Activated CD4-positive, alpha-beta T cell treated with anti-CD3 and anti-CD28 coated beads, Interleukin-2, amount 10 ng/mL, durations not matched to agents 7 days and 5 days (primary cell): ENCODE measurements around the gene PHF1. TPM values are rescaled to one million over a fixed set of nuclear protein-coding genes. Genes with fewer than 3 reads are reported as not detected.

Experiments
- CTCF ChIA-PET: fragments of 350-600 bp; sonication (Branson Sonifier 250); formaldehyde crosslinking; loops from one replicate; lab custom pipeline; 2021; ENCODE audit warnings: antibody characterized with exemption; lab: Charles Lee
- POLR2A ChIA-PET: fragments of 350-600 bp; sonication (Branson Sonifier 250); formaldehyde crosslinking; loops from one replicate; lab custom pipeline; 2021; ENCODE audit warnings: antibody characterized with exemption; lab: Charles Lee
- DNase-seq: peaks from one replicate; pipeline ENCODE4 v3.0.0-alpha.2; 2020
- H3K27ac Mint-ChIP-seq: one replicate; pipeline ENCODE4 v1.8.0; 2021; ENCODE audit warnings: mild to moderate bottlenecking, moderate library complexity, mixed read lengths
- H3K27me3 Mint-ChIP-seq: one replicate; pipeline ENCODE4 v1.8.0; 2021; ENCODE audit warnings: mixed read lengths
- H3K36me3 Mint-ChIP-seq: one replicate; pipeline ENCODE4 v1.8.0; 2021; ENCODE audit warnings: low read depth, mixed read lengths
- H3K4me1 Mint-ChIP-seq: one replicate; pipeline ENCODE4 v1.8.0; 2021; ENCODE audit warnings: mixed read lengths
- H3K4me3 Mint-ChIP-seq: one replicate; pipeline ENCODE4 v1.8.0; 2021; ENCODE audit warnings: mild to moderate bottlenecking, moderate library complexity, mixed read lengths
- H3K9me3 Mint-ChIP-seq: one replicate; pipeline ENCODE4 v1.8.0; 2021; ENCODE audit warnings: mixed read lengths
- total RNA-seq, 2 experiments: library from RNA; stranded (reverse); gene quantifications; one replicate each; pipeline ENCODE4 v1.2.3, GENCODE V29; 2021

The PHF1 gene
- total RNA-seq, 2 experiments from 2014 or later: 34.2 to 37.7 TPM

DNA sequence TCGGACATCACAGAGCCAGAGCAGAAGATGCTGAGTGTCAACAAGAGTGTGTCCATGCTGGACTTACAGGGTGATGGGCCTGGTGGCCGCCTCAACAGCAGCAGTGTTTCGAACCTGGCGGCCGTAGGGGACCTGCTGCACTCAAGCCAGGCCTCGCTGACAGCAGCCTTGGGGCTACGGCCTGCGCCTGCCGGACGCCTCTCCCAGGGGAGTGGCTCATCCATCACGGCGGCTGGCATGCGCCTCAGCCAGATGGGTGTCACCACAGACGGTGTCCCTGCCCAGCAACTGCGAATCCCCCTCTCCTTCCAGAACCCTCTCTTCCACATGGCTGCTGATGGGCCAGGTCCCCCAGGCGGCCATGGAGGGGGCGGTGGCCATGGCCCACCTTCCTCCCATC lies 32.2 kb downstream of the PHF1 start:
- Mint-ChIP-seq H3K4me3 (no peak overlapping the region), H3K36me3 (peaks cover 40% of the 10 kb centered on the region), H3K9me3 (no peaks in the 10 kb centered on the region), H3K4me1 (no peaks in the 10 kb centered on the region), H3K27me3 (no peaks in the 10 kb centered on the region), H3K27ac (no peak overlapping the region)
- ChIA-PET CTCF (no interaction called here), POLR2A (no interaction called here)
- no peak for DNase-seq

DNA sequence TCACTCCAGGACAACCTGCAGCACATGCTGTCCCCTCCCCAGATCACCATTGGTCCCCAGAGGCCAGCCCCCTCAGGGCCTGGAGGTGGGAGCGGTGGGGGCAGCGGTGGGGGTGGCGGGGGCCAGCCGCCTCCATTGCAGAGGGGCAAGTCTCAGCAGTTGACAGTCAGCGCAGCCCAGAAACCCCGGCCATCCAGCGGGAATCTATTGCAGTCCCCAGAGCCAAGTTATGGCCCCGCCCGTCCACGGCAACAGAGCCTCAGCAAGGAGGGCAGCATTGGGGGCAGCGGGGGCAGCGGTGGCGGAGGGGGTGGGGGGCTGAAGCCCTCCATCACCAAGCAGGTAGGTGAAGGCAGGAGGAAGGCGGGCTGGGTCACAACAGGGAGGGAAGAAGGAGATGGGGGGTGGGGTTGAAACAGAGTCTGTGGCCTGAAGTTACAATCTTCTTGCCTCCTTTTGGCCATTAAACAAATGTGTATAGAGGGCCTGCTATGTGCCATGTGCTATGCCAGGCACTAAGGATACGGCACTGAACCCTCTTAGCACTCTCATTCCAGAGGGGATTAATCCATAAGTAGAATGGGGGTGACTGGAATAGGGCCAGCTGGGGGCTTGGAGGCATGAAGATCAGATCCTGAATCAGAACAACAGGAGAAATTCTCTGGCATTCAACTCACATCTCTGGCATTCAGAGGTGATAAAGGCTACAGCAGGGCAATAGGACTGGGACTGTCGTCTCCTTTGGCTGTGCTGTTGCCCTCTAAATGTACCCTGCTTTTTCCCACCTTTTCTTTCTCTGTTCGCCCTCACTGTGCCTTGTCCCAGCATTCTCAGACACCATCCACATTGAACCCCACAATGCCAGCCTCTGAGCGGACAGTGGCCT lies 33.0 kb downstream of the PHF1 start:
- Mint-ChIP-seq H3K36me3 (peaks cover 41% of the 10 kb centered on the region), H3K9me3 (no peaks in the 10 kb centered on the region), H3K27ac (no peak overlapping the region), H3K4me1 (no peaks in the 10 kb centered on the region), H3K4me3 (no peak overlapping the region), H3K27me3 (no peaks in the 10 kb centered on the region)
- DNase-seq: no peak
- ChIA-PET CTCF (interaction anchor here (1.2 to 2.1 kb wide), 3 partner anchors 10 to 18 kb away, joined by 3 to 7 read pairs (median 6); partner anchors contain the start of gene ZBTB9), POLR2A (no interaction called here)

DNA sequence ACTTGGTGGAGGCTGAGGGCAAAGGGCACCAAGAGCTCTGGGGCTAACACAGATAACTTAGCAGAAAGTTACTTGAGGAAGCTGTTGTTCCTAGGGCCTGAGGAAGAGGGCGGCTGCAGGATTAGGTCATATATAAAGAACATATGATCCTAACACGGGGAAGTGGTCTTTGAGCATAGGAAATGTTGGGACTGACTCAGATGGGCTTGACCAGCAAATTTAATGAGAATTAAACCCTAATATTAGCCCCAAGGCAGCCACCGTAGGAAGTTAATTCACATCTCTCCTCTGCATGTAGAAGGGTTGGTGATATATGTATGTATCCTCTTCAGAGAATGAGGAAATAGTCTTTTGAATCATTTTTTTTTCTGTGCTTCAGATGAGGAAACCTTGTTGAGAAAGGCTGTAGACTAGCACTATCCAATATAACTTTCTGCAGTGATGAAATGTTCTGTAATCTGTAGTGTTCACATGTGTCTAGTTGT lies 34.3 kb downstream of the PHF1 start:
- DNase-seq: no peak
- POLR2A ChIA-PET: no interaction called here
- Mint-ChIP-seq H3K27me3 (no peaks in the 10 kb centered on the region), H3K9me3 (no peaks in the 10 kb centered on the region), H3K36me3 (peaks cover 41% of the 10 kb centered on the region), H3K4me1 (no peaks in the 10 kb centered on the region), H3K4me3 (no peak overlapping the region), H3K27ac (peak overlapping the region; percentile 33)
- CTCF ChIA-PET: interaction anchor here (1.2 to 2.1 kb wide), 3 partner anchors 9 to 19 kb away, joined by 3 to 7 read pairs (median 6); partner anchors contain the start of gene ZBTB9

- Mint-ChIP-seq H3K4me3 (no peak overlapping the region), H3K9me3 (no peaks in the 10 kb centered on the region), H3K36me3 (peaks cover 40% of the 10 kb centered on the region), H3K4me1 (peaks cover 1% of the 10 kb centered on the region), H3K27ac (no peak overlapping the region), H3K27me3 (no peaks in the 10 kb centered on the region)
- POLR2A ChIA-PET: interaction anchor here (0.6 kb wide), 1 partner anchor 23 kb away, joined by 3 read pairs; no protein-coding TSS in a partner anchor
- CTCF ChIA-PET: interaction anchor here (1.0 to 1.1 kb wide), 2 partner anchors 9 kb away, joined by 3 read pairs; no protein-coding TSS in a partner anchor
- no peak for DNase-seq
Observed at GRCh38 chr6:33446356-33446755, 35.5 kb downstream of the PHF1 start.

DNA sequence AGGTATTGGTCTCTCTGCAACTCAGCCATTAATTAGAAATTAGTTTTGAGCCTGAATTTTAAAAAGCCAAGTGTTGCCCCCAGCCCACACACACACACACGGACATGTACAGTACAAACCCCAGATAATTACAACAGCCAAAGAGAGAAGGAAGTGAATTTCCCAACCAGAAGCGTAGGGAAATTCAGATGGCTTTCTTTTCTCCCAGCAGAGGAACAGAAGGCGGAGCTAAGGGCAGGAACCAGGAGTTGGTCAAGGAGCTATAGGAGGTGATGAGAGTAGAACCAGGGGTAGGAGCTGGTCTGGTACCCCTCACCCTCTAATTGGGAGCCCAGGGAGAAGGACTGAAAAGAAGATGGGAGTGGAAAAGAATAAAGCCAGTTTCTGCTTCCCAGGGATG lies 39.6 kb downstream of the PHF1 start:
- Mint-ChIP-seq H3K4me1 (peaks cover 26% of the 10 kb centered on the region), H3K27me3 (no peaks in the 10 kb centered on the region), H3K27ac (no peak overlapping the region), H3K9me3 (no peaks in the 10 kb centered on the region), H3K36me3 (peaks cover 29% of the 10 kb centered on the region), H3K4me3 (no peak overlapping the region)
- ChIA-PET POLR2A (no interaction called here), CTCF (interaction anchor here (0.5 to 1.8 kb wide), 2 partner anchors 10 to 116 kb away, joined by 3 to 4 read pairs; no protein-coding TSS in a partner anchor)
- no peak for DNase-seq

- Mint-ChIP-seq H3K4me3 (peak overlapping the region; percentile 14), H3K4me1 (peaks cover 27% of the 10 kb centered on the region), H3K27ac (no peak overlapping the region), H3K27me3 (no peaks in the 10 kb centered on the region), H3K9me3 (no peaks in the 10 kb centered on the region), H3K36me3 (peaks cover 31% of the 10 kb centered on the region)
- ChIA-PET CTCF (no interaction called here), POLR2A (no interaction called here)
- DNase-seq: no peak
Observed at GRCh38 chr6:33451606-33452005, 40.8 kb downstream of the PHF1 start.

DNA sequence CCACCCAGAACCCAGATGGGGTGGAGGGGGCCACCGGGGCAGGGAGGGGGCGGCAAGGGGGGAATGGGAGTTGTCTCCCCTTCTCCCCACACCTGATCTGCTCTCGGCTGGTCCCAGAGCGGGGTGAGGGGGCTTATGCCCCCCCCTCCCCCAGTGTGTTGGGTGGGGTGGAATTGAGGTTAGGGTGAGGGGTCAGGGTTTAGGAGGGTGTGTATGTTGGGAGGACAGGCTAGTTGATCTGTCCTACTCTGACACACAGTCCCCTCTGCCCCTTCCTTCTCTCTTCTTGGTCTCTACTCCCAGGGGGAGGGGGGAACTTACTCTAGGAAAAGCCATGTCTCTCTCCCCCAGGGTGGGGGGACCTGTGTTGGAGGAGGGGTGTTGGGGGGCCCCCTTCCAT lies 41.7 kb downstream of the PHF1 start:
- peak overlapping the region; percentile 31 for H3K27ac Mint-ChIP-seq
- H3K36me3 Mint-ChIP-seq: peaks cover 32% of the 10 kb centered on the region
- H3K9me3 Mint-ChIP-seq: no peaks in the 10 kb centered on the region
- no peaks in the 10 kb centered on the region for H3K27me3 Mint-ChIP-seq
- CTCF ChIA-PET: no interaction called here
- no peak for DNase-seq
- no peak overlapping the region for H3K4me3 Mint-ChIP-seq
- POLR2A ChIA-PET: no interaction called here
- H3K4me1 Mint-ChIP-seq: peaks cover 27% of the 10 kb centered on the region

GRCh38 chr6:33453393-33454008 lies 42.7 kb downstream of the PHF1 start:
- Mint-ChIP-seq H3K27me3 (no peaks in the 10 kb centered on the region), H3K4me1 (peaks cover 27% of the 10 kb centered on the region), H3K27ac (peak overlapping the region; percentile 90), H3K4me3 (peak overlapping the region; percentile 91), H3K36me3 (peaks cover 25% of the 10 kb centered on the region), H3K9me3 (no peaks in the 10 kb centered on the region)
- DNase-seq: no peak
- ChIA-PET POLR2A (interaction anchor here (0.9 kb wide), 1 partner anchor 167 kb away, joined by 3 read pairs; no protein-coding TSS in a partner anchor), CTCF (interaction anchor here (1.1 to 1.8 kb wide), 3 partner anchors 9 to 316 kb away, joined by 3 to 7 read pairs (median 7); no protein-coding TSS in a partner anchor)

DNA sequence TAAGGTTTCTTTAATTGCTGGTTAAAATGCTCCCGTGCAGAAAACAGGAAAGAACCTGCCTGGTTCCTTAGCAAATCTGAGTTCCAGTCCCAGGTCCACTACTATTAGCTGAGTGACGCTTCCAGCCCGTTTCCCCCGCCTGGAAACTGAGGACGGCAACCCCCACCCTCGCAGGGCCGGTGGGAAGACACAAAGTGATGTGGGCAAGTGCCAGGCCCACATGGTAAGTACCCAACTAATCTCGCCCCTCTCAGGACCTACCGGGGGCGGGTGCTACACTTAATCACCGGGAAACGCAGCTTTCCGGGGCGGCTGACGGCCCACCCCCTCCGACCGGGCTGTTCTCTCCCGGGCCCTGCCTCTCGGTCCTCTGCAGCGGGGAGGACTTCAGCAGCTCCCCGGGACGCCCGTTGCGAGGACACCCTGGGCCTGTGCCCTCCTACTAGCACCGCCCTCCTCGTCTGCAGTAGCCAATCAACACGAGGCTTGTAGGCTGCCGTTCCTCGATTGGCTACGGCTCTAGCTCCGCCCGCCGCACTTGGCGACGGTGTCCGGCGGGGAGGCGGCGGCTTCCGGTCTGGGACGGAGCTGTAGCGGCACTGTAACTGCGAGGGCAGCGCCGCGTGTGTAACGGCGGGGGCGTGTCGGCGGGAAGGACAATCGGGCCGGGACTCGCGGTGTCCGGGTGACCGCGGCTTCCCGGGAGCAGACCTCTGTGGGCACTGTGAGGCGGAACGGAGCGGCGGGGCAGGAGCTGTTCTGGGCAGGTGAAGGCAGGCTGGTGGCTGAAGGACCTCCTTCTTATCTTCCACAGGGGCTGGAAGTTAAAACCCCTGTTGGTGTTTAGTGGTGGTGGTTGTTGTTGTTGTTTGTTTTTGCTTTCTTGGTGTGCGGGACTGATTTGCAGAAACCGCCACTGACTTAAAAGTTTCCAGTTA lies 43.5 kb downstream of the PHF1 start, which contains the start of gene ZBTB9:
ZBTB9 (plus strand) TSS at position 568 of the 938 bp plus-strand sequence. CDS start 525 bp downstream, outside the sequence.
- Mint-ChIP-seq H3K27ac (peak within 1 kb of the TSS; percentile 90), H3K36me3 (peaks cover 18% of the 10 kb centered on the region), H3K27me3 (no peaks in the 10 kb centered on the region), H3K9me3 (no peaks in the 10 kb centered on the region), H3K4me3 (peak within 1 kb of the TSS; percentile 91), H3K4me1 (peaks cover 27% of the 10 kb centered on the region)
- peak; percentile 97 for DNase-seq
- ChIA-PET POLR2A (interaction anchor here (0.5 to 1.0 kb wide), 4 partner anchors 14 to 166 kb away, joined by 3 to 9 read pairs (median 4); no protein-coding TSS in a partner anchor), CTCF (interaction anchor here (0.8 to 1.8 kb wide), 10 partner anchors 7 to 315 kb away, joined by 3 to 7 read pairs (median 4); partner anchors contain the start of gene UQCC2)

GRCh38 chr6:33455051-33455450 lies 44.2 kb downstream of the PHF1 start:
- Mint-ChIP-seq H3K9me3 (no peaks in the 10 kb centered on the region), H3K36me3 (peaks cover 17% of the 10 kb centered on the region), H3K4me1 (peaks cover 27% of the 10 kb centered on the region), H3K27ac (peak overlapping the region; percentile 90), H3K4me3 (peak overlapping the region; percentile 91), H3K27me3 (no peaks in the 10 kb centered on the region)
- ChIA-PET CTCF (interaction anchor here (0.8 to 1.8 kb wide), 6 partner anchors 8 to 44 kb away, joined by 3 to 7 read pairs (median 6); no protein-coding TSS in a partner anchor), POLR2A (interaction anchor here (0.5 to 1.0 kb wide), 2 partner anchors 14 to 79 kb away, joined by 3 to 9 read pairs; no protein-coding TSS in a partner anchor)
- no peak for DNase-seq

GRCh38 chr6:33456156-33456555 lies 45.3 kb downstream of the PHF1 start:
- peaks cover 27% of the 10 kb centered on the region for H3K4me1 Mint-ChIP-seq
- no peaks in the 10 kb centered on the region for H3K9me3 Mint-ChIP-seq
- H3K27me3 Mint-ChIP-seq: no peaks in the 10 kb centered on the region
- DNase-seq: no peak
- H3K27ac Mint-ChIP-seq: no peak overlapping the region
- ChIA-PET CTCF (interaction anchor here (0.9 kb wide), 1 partner anchor 34 kb away, joined by 3 read pairs; no protein-coding TSS in a partner anchor), POLR2A (interaction anchor here (0.6 kb wide), 1 partner anchor 195 kb away, joined by 3 read pairs; no protein-coding TSS in a partner anchor)
- H3K36me3 Mint-ChIP-seq: peaks cover 17% of the 10 kb centered on the region
- H3K4me3 Mint-ChIP-seq: no peak overlapping the region
